DMS53 (cell line): ENCODE results near the gene MOB3B.

Experiments
- DNase-seq: peaks from one replicate; lab custom pipeline; 2025; lab: John Stamatoyannopoulos, UW

The MOB3B gene

DNA sequence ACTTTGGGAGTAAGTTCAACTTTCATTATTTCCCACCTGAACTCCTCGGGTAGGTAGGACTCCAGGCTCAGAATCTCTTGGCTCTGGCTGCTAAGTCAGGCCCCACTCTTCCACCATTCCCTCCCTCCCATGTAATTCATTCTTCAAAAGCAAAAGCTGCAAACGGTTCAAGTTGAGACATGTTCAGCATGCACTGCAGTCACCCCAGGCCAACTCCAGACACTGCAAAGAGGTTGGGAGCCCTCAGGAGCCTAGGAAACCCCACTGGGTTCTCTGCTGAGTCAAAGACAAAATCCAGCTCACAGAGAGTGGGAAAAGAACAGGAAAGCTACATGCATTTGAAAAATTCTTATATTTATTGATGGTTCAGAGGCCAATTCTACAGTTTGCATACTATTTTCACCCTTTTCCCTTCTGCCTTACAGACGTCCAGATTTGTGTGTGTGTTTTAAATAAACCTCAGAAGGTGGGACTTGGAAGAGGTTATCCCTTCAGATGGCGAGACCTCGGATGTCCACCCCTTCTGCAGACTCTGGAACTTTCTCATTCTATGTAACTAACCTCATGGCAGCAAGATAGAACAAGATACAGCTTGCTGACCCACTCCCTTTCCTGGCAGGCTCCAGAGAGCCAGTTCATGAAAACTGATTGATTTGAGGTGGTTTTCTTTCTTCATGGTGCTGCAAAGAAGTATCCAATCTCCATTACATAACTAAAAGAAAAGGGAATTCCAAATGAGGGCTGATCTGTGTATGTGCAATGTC lies 167.0 kb downstream of the MOB3B start:
- no peak for DNase-seq

GRCh38 chr9:27361492-27361891 lies 168.1 kb downstream of the MOB3B start:
- DNase-seq, result no peak

DNA sequence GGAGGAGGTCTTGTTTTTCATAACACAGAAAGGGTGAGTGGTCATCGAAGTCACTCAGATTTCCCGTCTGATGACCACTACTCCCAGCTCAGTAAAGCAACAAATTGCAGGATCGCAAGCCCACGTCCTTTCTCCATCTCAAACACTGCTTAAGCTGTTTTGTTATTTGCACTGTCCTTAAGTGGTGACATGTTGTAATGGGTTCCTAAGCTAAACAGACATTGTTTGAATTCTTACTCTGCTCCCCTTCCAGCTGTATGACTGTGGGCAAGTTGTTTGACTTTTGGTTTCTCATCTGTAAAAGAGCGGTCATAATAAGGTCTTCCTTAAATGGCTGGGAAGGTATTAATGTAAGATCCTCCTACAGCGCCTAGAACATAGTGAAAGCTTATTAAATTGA lies 169.9 kb downstream of the MOB3B start:
- DNase-seq, result no peak

DNA sequence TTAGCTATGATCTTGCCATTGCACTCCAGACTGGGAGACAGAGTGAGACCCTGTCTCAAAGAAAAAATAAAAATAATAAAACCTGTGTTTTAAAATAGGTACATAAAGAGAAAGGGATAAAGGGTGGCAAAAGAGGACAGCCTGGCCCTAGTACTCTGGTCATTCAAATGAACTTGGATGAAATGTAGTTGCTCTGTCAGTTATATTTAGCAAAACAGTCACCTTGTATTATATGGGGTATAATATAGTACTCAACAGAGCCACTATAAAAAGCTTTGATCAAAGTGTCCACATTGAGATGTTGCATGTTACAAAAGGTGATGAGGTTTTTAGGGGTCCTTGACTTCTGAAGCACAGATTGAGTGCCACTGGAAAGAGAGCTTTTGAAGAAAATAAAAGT lies 171.6 kb downstream of the MOB3B start:
- no peak for DNase-seq

- DNase-seq, result no peak
These were observed 173.2 kb downstream of the MOB3B start for GRCh38 chr9:27356446-27356845.

- no peak for DNase-seq
These were observed 174.4 kb downstream of the MOB3B start for GRCh38 chr9:27355166-27355565.

GRCh38 chr9:27353474-27354229 lies 176.0 kb downstream of the MOB3B start:
- DNase-seq, result no peak

DNA sequence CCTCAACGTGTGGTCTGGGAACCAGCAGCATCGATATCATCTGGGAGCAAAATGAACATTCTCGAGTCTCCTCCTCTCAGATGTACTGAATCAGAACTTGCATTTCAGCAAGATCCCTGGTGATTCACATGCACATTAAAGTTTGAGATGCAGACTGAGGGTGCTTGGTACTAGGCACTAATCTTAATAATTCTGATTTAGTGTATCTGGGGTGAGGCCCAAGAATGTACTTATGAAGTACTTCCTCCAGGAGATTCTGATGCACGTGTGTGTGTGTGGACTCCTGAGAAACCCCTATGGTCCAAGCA lies 176.5 kb downstream of the MOB3B start:
- DNase-seq, result no peak

DNA sequence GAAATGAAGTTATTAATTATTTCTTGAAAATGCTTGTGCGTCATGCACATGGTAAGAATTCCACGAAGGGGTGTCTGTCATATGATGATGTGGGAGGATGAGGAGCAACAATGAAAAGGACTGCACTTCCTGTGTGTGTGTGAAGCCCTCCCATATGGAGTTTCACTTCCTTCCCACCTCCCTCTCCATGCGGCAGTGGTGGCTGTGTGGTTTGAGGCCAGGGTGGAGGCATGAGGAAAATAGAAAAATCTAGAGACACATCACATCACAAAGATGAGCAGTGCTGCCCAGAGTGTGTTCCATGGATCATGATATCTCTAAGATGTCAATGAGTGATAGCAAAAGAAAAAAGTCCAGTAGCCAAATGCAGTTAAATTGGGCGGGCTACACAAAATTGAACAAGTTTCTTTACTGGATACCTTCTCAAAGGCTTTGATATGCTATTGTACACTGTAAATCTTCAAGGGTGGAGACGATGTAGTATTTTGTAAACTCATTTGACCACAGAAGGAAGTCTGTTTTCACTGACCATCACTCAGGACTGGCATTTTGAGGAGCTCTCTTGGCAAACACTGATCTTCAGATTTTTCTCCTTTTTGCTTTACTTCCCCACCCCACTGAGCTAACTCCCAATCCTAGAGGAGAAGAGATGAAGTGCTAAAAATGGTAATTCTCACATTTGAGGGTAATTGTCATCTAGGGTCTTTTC lies 177.0 kb downstream of the MOB3B start:
- no peak for DNase-seq

GRCh38 chr9:27351438-27351837 lies 178.2 kb downstream of the MOB3B start:
- DNase-seq, result no peak

- DNase-seq, result no peak
These were observed 179.1 kb downstream of the MOB3B start for GRCh38 chr9:27350382-27350976.

- DNase-seq, result no peak
These were observed 179.9 kb downstream of the MOB3B start for GRCh38 chr9:27349698-27350080.

- DNase-seq, result no peak
These were observed 180.6 kb downstream of the MOB3B start for GRCh38 chr9:27348785-27349697.

DNA sequence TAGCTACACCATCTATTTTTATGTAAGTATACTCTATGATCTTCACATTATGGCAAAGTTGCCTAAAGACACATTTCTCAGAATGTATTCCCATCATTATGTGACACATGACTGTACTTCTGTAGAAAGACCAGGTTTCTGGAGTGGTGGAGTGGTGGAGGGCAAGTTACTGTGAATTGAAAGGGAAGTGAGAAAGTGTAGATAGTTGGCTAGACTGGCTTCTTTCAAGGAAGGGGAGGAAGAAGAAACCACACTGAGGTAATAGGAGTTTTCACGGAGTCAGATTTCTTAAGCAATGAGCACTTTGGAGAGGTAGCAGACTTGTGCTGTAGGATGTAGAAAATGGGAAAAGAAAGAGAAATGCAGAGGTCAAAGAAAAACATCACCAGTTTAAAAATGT lies 181.7 kb downstream of the MOB3B start:
- no peak for DNase-seq

DNA sequence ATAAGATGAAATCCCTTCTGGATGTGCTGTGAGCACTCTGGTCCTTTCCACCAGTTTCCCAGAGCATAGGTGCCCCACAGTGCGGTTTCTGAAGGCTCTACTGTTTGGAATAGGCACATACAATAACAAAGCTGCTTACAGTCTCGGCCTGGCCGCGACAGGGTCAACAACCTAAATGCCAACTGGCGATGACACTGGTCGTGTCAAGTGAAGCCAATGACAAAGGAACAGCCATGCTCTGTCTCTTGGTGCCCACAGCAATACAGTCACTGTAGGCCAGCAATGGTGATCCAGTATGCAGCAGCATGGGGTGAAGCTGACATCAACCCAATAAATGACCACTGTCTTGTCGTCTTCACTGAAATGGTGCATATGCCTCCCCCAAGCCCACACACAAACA lies 184.8 kb downstream of the MOB3B start:
- no peak for DNase-seq

DNA sequence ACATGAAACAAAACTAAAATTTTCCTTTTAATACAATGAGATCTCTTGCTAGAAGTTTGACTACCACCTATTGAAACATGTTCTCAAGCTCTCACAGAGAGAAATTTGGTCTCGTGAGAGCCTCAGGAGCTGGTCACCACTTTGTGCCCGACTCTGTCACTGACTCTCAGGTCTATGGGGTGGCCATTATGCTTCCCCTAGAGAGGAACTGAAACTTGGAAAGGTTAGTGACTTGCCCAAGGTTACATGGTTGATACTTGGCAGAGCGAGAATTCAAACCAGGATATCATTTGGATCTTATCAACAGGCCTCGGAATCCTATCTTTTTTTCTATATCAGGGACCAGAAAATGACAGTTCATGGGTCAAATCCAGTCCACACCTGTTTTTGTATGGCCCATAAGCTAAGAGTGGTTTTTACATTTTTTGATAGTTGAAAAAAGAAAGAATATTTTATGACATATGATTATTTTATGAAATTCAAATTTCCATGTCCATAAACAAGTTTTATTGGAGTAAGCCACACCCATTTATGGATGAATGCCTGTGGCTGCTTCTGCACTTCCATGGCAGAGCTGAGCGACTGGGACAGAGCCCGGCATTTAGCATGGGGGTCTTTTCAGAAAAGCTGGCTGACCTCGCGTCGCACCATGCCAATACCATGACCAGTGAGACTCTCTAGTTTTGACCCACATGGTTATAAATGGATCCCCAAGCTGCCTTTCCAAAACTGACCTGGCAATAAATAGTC lies 187.9 kb downstream of the MOB3B start:
- DNase-seq, result no peak

GRCh38 chr9:27340961-27341511 lies 188.6 kb downstream of the MOB3B start:
- no peak for DNase-seq

DNA sequence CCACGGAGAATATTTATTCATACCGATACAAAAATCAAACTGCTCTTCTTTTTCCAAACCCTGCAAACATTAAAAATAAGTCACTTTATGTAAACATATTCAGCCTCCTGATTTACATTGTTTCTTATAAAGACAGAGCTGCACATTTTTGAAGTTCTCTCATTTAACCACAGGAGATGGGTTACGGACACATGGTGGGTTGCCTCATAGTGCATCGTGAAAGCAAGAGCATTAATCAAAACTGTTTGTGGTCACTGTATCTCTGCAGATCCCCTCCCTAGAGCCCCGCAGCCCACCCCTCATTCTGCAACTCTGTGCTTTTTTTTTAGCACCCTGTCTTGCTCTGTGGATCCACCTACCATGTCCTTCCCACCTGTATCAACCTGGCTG lies 189.3 kb downstream of the MOB3B start:
- DNase-seq, result no peak

GRCh38 chr9:27339661-27340284 lies 189.8 kb downstream of the MOB3B start:
- DNase-seq, result no peak

DNA sequence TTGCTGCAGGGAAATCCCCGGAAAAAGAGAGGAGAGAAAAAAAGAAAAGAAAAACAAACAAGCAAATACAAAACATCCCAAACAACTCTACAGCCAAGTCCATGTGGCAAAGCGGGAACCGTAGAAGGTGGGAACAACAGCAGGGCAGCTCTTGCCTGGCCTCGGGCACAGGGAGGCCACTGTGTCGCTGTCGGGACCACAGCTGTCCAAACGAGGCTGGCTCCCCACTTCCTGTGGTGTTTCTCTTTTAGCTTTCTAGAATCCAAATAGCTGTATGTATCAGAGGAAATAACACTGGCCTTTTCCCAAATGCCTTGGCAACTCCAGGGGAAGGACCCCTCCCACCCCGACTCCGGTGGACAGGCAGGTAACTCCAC lies 191.1 kb downstream of the MOB3B start:
- DNase-seq, result no peak
